H9 (cell line): Measurements from ENCODE around the gene SSNA1. TPM values are rescaled to one million over a fixed set of nuclear protein-coding genes. Genes with fewer than 3 reads are reported as not detected.

Experiments
- DNase-seq: peaks from one replicate; pipeline ENCODE4 v3.0.0-alpha.2; 2017
- H2AFZ ChIP-seq: one replicate; pipeline ENCODE4 v1.6.1; 2013; ENCODE audit warnings: mild to moderate bottlenecking, low read length, control low read depth, moderate library complexity
- H2AK5ac ChIP-seq: 2 replicates; pipeline ENCODE4 v1.6.1; 2013; ENCODE audit warnings: low read length, control low read depth, mixed read lengths; ENCODE audit not compliant: insufficient read length
- H2BK120ac ChIP-seq: one replicate; pipeline ENCODE4 v1.6.1; 2013; ENCODE audit warnings: low read depth, mild to moderate bottlenecking, low read length, control low read depth, inconsistent platforms; ENCODE audit not compliant: poor library complexity, severe bottlenecking
- H2BK12ac ChIP-seq: 2 replicates; pipeline ENCODE4 v1.6.1; 2013; ENCODE audit warnings: low read length, control low read depth, mixed read lengths, low read depth; ENCODE audit not compliant: insufficient read length
- H2BK15ac ChIP-seq: 2 replicates; pipeline ENCODE4 v1.6.1; 2013; ENCODE audit warnings: low read depth, low read length, control low read depth
- H2BK20ac ChIP-seq: one replicate; pipeline ENCODE4 v1.6.1; 2013; ENCODE audit warnings: low read depth, mild to moderate bottlenecking, low read length, control low read depth, inconsistent platforms; ENCODE audit not compliant: poor library complexity, severe bottlenecking
- H2BK5ac ChIP-seq: 2 replicates; pipeline ENCODE4 v1.6.1; 2013; ENCODE audit warnings: low read length, control low read depth, mixed read lengths; ENCODE audit not compliant: insufficient read length
- H3K14ac ChIP-seq: 2 replicates; pipeline ENCODE4 v1.6.1; 2013; ENCODE audit warnings: low read length, control low read depth; ENCODE audit not compliant: insufficient read depth
- H3K18ac ChIP-seq: 2 replicates; pipeline ENCODE4 v1.6.1; 2013; ENCODE audit warnings: low read depth, mild to moderate bottlenecking, mixed read lengths, low read length, control low read depth; ENCODE audit not compliant: insufficient read length
- H3K23ac ChIP-seq: 2 replicates; pipeline ENCODE4 v1.6.1; 2013; ENCODE audit warnings: low read length, control low read depth, mixed read lengths, low read depth; ENCODE audit not compliant: insufficient read length
- H3K23me2 ChIP-seq: 2 replicates; pipeline ENCODE4 v1.6.1; 2013; ENCODE audit warnings: low read depth, mild to moderate bottlenecking, mixed read lengths, low read length, control low read depth; ENCODE audit not compliant: insufficient read length, poor library complexity, severe bottlenecking
- H3K27ac ChIP-seq: 2 replicates; pipeline ENCODE4 v1.5.1; 2013; ENCODE audit warnings: low read length, control low read depth, mixed read lengths, low read depth; ENCODE audit not compliant: insufficient read length
- H3K27me3 ChIP-seq: 2 replicates; pipeline ENCODE4 v1.6.1; 2013; ENCODE audit warnings: low read length, control low read depth, inconsistent platforms; ENCODE audit not compliant: insufficient read depth
- H3K4ac ChIP-seq: 2 replicates; pipeline ENCODE4 v1.6.1; 2013; ENCODE audit warnings: low read depth, mild to moderate bottlenecking, control low read depth, inconsistent platforms, low read length, moderate library complexity
- H3K4me1 ChIP-seq: 2 replicates; pipeline ENCODE4 v1.6.1; 2013; ENCODE audit warnings: low read length, control low read depth, inconsistent platforms; ENCODE audit not compliant: insufficient read depth
- H3K4me2 ChIP-seq: 2 replicates; pipeline ENCODE4 v1.6.1; 2013; ENCODE audit warnings: low read length, control low read depth, mixed read lengths; ENCODE audit not compliant: insufficient read length, insufficient read depth
- H3K56ac ChIP-seq: 2 replicates; pipeline ENCODE4 v1.6.1; 2013; ENCODE audit warnings: low read depth, mild to moderate bottlenecking, mixed read lengths, low read length, control low read depth; ENCODE audit not compliant: insufficient read length
- H3K79me1 ChIP-seq: 2 replicates; pipeline ENCODE4 v1.6.1; 2013; ENCODE audit warnings: low read depth, mild to moderate bottlenecking, moderate library complexity, low read length, control low read depth, inconsistent platforms; ENCODE audit not compliant: insufficient read depth, poor library complexity, severe bottlenecking
- H3K79me2 ChIP-seq: 2 replicates; pipeline ENCODE4 v1.6.1; 2013; ENCODE audit warnings: low read length, control low read depth, inconsistent platforms; ENCODE audit not compliant: insufficient read depth
- H3K9ac ChIP-seq: 2 replicates; pipeline ENCODE4 v1.6.1; 2013; ENCODE audit warnings: low read length, control low read depth, mixed read lengths; ENCODE audit not compliant: insufficient read length; ENCODE audit errors: extremely low read depth
- H3K9me3 ChIP-seq: one replicate; pipeline ENCODE4 v1.6.1; 2013; ENCODE audit warnings: low read depth, low read length, inconsistent platforms; ENCODE audit not compliant: control insufficient read depth
- H3T11ph ChIP-seq: one replicate; pipeline ENCODE4 v1.6.1; 2013; ENCODE audit warnings: mild to moderate bottlenecking, low read length, control low read depth, inconsistent platforms
- H4K20me1 ChIP-seq: one replicate; pipeline ENCODE4 v1.6.1; 2013; ENCODE audit not compliant: control insufficient read depth, insufficient read length, insufficient read depth
- H4K5ac ChIP-seq: 2 replicates; pipeline ENCODE4 v1.6.1; 2013; ENCODE audit warnings: low read depth, mild to moderate bottlenecking, mixed read lengths, low read length, control low read depth; ENCODE audit not compliant: insufficient read length
- H4K8ac ChIP-seq: replicated peaks from 2 replicates; pipeline ENCODE4 v1.6.1; 2013; ENCODE audit warnings: low read length, control low read depth, mixed read lengths, low read depth; ENCODE audit not compliant: insufficient read length
- H4K91ac ChIP-seq: 2 replicates; pipeline ENCODE4 v1.6.1; 2013; ENCODE audit warnings: low read depth, mild to moderate bottlenecking, moderate library complexity, mixed read lengths, low read length, control low read depth; ENCODE audit not compliant: insufficient read length
- H3K27ac Mint-ChIP-seq, 3 experiments: 2 replicates in 2 of 3; 3 replicates in 1 of 3; pipeline ENCODE4 v1.8.0; 2020 to 2021; ENCODE audit warnings: mixed read lengths in 3 of 3, mild to moderate bottlenecking in 1 of 3, moderate library complexity in 1 of 3
- H3K27me3 Mint-ChIP-seq: 2 replicates; pipeline ENCODE4 v1.8.0; 2021; ENCODE audit warnings: low read depth, mild to moderate bottlenecking, moderate library complexity, mixed read lengths
- H3K36me3 Mint-ChIP-seq, 3 experiments: 2 replicates in 2 of 3; 3 replicates in 1 of 3; pipeline ENCODE4 v1.8.0; 2020 to 2021; ENCODE audit warnings: low read depth in 3 of 3, mixed read lengths in 3 of 3; ENCODE audit not compliant: insufficient read depth in 1 of 3
- H3K4me1 Mint-ChIP-seq, 2 experiments: 2 replicates each; pipeline ENCODE4 v1.8.0; 2020; ENCODE audit warnings: mixed read lengths in 2 of 2
- H3K4me3 Mint-ChIP-seq, 2 experiments: 2 replicates in 1 of 2; 3 replicates in 1 of 2; pipeline ENCODE4 v1.8.0; 2020 to 2021; ENCODE audit warnings: mild to moderate bottlenecking in 2 of 2, mixed read lengths in 2 of 2, moderate library complexity in 1 of 2
- H3K9me3 Mint-ChIP-seq, 2 experiments: 2 replicates in 1 of 2; 3 replicates in 1 of 2; pipeline ENCODE4 v1.8.0; 2020; ENCODE audit warnings: mild to moderate bottlenecking in 2 of 2, mixed read lengths in 2 of 2, moderate library complexity in 1 of 2
- CTCF ChIP-seq: fragments of 200-600 bp; sonication (generic); conservative IDR thresholded peaks from 3 replicates; pipeline ENCODE4 v1.8.0; 2021; ENCODE audit warnings: antibody characterized with exemption, mild to moderate bottlenecking
- WGBS: extraction: QIAGEN DNeasy Blood & Tissue Kit; methylation state at CpG from one replicate; pipeline ENCODE4 v1.1.7; 2013; ENCODE audit warnings: missing lambda C conversion rate, low lambda C conversion rate, mixed read lengths; ENCODE audit not compliant: insufficient read length; ENCODE audit errors: extremely low coverage; 5-methylcytosine and 5-hydroxymethylcytosine counted together
- total RNA-seq: library from RNA; stranded (reverse); gene quantifications from 2 replicates; pipeline ENCODE4 v1.2.1, GENCODE V29; 2021

Gene SSNA1
- total RNA-seq, 1 experiment from 2014 or later, result 69.2 TPM

- H3K27ac ChIP-seq, result no peak overlapping the region
- no peak overlapping the region for H2BK20ac ChIP-seq
- Mint-ChIP-seq H3K4me1 (peaks cover 3 to 14% of the 10 kb centered on the region in 2 experiments), H3K9me3 (no peaks in the 10 kb centered on the region), H3K27me3 (peaks cover 71% of the 10 kb centered on the region), H3K27ac (peak overlapping the region in 1 of 3 experiments; percentile 48; a peak in 1 of 7 replicates), H3K4me3 (peak overlapping the region in 1 of 2 experiments; percentile 26; a peak in 1 of 5 replicates), H3K36me3 (peaks cover 0 to 6% (median 0%) of the 10 kb centered on the region in 3 experiments; a peak in 2 of 7 replicates)
- no peaks in the 10 kb centered on the region for H4K20me1 ChIP-seq
- no peak overlapping the region for H3T11ph ChIP-seq
- H3K23ac ChIP-seq, result no peak overlapping the region
- peaks cover 4% of the 10 kb centered on the region for H3K23me2 ChIP-seq
- no peaks in the 10 kb centered on the region for H3K79me2 ChIP-seq
- H4K5ac ChIP-seq, result no peak overlapping the region
- H2BK15ac ChIP-seq, result no peak overlapping the region
- no peak overlapping the region for H3K9ac ChIP-seq
- H3K4ac ChIP-seq, result no peak overlapping the region
- H3K4me1 ChIP-seq, result no peaks in the 10 kb centered on the region
- H2BK120ac ChIP-seq, result no peak overlapping the region
- no peaks in the 10 kb centered on the region for H3K9me3 ChIP-seq
- no peak overlapping the region for H4K91ac ChIP-seq
- H3K56ac ChIP-seq, result no peak overlapping the region
- H3K14ac ChIP-seq, result no peak overlapping the region
- no peak for TF ChIP-seq CTCF
- no CpG with 5 or more reads among the region's 21 CpGs for WGBS
- no peak for DNase-seq
- peaks cover 13% of the 10 kb centered on the region; the same call in 1 of the 2 replicates for H3K27me3 ChIP-seq
- no peak overlapping the region for H3K18ac ChIP-seq
- no peak overlapping the region for H2BK5ac ChIP-seq
- no peak overlapping the region for H3K4me2 ChIP-seq
- no peak overlapping the region for H2BK12ac ChIP-seq
- H2AFZ ChIP-seq, result no peak overlapping the region
- H3K79me1 ChIP-seq, result no peaks in the 10 kb centered on the region
- no peak overlapping the region for H2AK5ac ChIP-seq
- no peak overlapping the region for H4K8ac ChIP-seq
Observed at GRCh38 chr9:137172901-137173795, 15.3 kb upstream of the SSNA1 start.
